Iris pigment epithelial cell (primary cell): Measurements from ENCODE around the gene OR11H12.
"Not testable (repeated sequence)": the region's sequence is repeated elsewhere in the genome, so short reads cannot be mapped to it uniquely, and the experiment has no call there.

ENCODE experiments used
- DNase-seq: peaks from one replicate; pipeline ENCODE4 v3.0.0-alpha.2; 2011; ENCODE audit warnings: low read depth

The OR11H12 gene, protein sequence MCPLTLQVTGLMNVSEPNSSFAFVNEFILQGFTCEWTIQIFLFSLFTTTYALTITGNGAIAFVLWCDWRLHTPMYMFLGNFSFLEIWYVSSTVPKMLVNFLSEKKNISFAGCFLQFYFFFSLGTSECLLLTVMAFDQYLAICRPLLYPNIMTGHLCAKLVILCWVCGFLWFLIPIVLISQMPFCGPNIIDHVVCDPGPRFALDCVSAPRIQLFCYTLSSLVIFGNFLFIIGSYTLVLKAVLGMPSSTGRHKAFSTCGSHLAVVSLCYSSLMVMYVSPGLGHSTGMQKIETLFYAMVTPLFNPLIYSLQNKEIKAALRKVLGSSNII

DNA sequence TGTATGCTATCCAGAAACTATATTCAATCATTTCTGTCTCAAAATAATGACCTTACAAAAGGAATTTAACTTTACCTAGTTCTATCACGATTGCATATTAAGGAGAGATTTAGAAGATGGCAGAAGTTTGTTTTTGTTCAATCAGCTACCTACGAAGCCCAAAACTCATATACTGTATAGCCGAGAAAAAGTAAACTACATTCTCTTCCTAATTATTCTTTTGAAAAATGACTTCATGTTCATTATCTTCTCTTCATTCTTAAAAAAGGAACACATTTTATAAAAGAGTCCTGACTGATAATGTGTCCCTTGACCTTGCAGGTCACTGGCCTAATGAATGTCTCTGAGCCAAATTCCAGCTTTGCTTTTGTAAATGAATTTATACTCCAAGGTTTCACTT is at the start of gene OR11H12:
Gene OR11H12, plus strand, starts transcription at position 301 of the 400 bp plus-strand sequence. Its CDS starts 0 bp downstream, at position 301.
- not testable (repeated sequence) for DNase-seq

DNA sequence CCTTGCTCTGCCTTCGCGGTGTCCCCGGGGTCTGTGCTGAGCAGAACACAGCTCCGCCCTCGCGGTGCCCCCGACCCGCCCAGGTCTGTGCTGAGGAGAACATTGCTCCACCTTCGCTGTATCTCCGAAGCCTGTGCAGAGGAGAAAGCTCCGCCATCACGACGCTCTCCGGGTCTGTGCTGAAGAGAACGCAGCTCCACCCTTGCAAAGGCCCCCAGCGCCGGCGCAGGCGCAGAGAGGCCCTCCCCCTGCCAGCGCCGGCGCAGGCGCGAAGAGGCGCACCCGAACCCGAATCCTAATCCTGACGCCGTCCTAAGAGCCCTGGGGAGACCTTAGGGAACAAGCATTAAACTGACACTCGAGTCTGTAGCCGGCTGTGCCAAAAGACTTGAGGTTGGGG is 18.0 kb upstream of the OR11H12 start:
- DNase-seq = not testable (repeated sequence)

DNA sequence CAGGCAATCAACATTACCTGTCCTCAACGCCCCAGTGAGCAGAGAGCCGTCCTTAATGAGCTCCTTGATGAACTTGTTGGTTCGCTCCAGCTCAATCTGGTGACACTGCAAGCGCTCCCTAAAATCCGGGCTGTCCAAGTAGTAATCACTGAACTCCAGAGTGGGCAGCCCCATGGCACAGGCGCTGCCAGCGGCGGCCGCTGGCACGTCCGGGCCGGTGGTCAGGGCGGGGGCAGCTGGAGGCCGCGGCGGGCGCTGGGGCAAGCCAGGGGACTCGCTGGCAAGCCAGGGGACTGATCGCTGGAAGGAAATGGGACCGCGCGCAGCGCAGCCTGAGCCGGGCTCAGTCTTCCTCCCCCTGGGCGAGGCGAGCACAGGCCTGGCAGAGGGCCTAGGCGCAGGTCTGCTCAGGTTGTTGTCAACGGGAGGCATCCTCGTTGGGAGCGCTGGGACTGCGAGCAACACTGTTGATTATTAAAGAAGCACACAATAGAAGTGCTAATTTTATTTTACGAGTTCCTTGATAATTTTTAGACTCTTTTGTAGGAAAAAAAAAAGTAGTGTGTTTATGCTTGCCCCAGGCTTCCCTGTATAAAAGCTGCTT is 25.8 kb downstream of the OR11H12 start:
- not testable (repeated sequence) for DNase-seq

DNA sequence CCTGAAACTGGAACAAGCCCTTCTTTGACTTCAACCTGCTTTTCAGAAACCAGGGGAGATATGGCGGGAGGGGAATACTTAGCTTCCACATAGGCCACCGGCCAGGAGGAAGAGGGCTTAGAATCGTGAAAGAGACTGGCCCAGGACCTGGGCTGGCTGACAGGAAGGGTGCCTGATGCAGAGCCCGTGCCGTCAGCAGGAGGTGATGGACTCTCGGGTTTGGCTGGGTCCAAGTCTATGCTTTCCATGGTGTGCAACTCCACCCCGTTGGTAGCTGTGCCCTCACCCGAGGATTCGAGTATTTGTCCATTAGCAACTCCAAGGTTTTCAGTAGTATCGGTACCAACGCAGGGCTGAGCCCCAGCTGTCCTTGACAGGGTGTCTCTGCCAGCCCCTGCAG is 35.1 kb downstream of the OR11H12 start:
- not testable (repeated sequence) for DNase-seq

DNA sequence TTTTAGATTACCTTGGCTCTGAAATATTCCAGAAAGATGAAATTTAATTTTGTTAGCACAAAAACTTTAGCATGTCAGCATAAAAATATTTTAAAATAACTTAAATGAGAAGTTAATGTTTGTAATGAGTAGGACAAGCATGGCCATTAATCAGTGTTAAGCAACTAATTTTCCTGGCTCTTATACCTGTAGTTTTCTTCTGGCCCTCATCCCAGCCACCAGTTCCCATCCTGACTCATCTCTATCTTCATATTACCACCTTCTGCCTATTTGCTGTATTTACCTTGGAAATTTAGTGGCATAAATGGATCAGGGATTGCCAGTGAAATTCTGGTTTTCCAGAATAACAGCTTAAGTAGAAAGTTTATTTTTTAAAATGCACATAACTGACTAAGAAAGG is 37.1 kb downstream of the OR11H12 start:
- DNase-seq = not testable (repeated sequence)

DNA sequence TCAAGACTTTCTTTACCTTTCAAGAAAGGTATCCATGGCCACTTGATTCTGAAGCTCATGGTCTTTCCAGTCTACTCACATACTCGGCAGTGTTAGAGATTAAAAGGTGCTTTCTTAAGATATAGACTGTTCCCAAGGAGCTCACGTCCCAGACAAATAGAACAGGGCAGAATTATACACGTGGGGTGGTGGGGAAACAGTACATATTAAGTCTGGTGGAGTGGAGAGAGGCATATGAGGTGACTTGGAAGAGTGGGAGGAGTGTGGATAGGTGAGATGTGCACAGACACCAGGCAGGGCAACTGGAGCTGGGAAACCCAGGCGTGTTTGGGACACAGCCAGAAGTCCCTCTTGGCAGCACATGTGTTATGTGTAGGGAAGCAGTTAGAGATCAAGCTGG is 37.9 kb downstream of the OR11H12 start:
- DNase-seq = not testable (repeated sequence)

DNA sequence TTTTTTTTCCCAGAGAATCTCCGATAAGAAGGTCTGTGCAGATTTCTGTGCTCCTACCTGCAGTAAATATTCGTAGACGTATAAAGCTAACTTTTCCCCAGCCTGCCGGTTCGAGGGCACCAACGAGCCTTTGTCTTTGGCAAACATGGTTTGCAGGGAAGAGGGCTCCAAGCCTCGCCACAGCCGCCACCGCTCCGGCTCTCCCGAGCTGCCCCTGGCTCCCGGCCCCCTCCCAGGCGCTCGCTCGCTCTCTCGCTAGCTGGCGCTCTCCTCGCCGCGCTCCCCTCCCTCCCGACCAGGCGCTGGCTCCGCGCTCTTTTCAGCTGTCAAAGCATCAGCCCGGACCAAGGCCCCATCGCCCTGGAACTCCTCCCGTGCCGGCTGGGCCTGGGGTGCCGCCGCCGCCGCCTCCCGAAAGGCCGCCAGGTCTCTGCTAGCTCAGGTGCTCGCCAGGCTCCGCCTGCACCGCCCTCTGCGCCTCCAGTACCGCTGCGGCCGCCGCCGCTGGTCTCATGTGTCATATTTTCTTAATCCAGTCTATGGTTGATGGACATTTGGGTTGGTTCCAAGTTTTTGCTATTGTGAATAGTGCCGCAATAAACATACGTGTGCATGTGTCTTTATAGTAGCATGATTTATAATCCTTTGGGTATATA is 45.3 kb downstream of the OR11H12 start:
- not testable (repeated sequence) for DNase-seq
